NCI-H1105 (cell line): Measurements from ENCODE around the gene USP9Y.
"Not testable (repeated sequence)": the region's sequence is repeated elsewhere in the genome, so short reads cannot be mapped to it uniquely, and the experiment has no call there.

Experiments used
- DNase-seq: peaks from one replicate; lab custom pipeline; 2025; lab: John Stamatoyannopoulos, UW

Gene USP9Y, protein sequence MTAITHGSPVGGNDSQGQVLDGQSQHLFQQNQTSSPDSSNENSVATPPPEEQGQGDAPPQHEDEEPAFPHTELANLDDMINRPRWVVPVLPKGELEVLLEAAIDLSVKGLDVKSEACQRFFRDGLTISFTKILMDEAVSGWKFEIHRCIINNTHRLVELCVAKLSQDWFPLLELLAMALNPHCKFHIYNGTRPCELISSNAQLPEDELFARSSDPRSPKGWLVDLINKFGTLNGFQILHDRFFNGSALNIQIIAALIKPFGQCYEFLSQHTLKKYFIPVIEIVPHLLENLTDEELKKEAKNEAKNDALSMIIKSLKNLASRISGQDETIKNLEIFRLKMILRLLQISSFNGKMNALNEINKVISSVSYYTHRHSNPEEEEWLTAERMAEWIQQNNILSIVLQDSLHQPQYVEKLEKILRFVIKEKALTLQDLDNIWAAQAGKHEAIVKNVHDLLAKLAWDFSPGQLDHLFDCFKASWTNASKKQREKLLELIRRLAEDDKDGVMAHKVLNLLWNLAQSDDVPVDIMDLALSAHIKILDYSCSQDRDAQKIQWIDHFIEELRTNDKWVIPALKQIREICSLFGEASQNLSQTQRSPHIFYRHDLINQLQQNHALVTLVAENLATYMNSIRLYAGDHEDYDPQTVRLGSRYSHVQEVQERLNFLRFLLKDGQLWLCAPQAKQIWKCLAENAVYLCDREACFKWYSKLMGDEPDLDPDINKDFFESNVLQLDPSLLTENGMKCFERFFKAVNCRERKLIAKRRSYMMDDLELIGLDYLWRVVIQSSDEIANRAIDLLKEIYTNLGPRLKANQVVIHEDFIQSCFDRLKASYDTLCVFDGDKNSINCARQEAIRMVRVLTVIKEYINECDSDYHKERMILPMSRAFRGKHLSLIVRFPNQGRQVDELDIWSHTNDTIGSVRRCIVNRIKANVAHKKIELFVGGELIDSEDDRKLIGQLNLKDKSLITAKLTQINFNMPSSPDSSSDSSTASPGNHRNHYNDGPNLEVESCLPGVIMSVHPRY (N-terminal part only)

DNA sequence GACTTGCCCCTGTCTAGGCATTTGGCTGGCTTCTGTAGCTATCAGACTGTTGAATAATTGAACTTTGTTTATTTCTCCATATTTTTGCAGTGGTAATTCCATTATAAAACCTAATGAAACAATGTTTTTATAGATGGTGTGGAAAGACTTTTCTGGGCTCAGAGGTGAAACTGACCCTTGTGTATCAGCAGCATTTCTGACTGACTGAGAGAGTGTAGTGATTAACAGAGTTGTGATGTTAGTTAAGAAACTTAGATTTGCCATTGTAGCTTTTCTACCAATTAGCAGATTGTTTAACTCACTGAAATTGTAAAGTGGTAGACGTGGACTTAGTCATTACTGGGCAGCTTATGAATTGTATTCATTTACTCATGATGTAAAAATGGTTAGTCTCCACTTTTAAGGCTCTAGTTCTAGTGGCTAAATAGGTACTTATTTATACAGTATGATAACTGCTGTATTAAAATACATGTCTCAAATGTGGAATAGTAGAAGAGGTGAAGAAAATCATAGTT, at the start of gene USP9Y:
Gene USP9Y, plus strand, starts transcription at position 51 of the 515 bp plus-strand sequence. CDS start 8,217 bp downstream, outside the sequence.
- no peak for DNase-seq

DNA sequence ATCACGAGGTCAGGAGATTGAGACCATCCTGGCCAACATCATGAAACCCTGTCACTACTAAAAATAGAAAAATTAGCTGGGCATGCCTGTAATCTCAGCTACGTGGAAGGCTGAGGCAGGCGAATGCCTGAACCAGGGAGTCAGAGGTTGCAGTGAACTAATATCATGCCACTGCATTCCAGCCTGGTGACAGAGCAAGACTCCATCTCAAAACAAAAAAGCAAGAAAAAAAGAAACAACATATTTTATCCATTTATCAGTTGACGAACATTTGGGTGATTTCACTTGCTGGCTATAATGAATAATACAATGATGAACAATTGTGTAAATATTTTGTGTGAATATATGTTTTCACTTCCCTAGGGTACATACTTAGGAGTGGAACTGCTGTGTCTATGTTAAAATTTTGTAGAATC, 49.4 kb upstream of the USP9Y start:
- DNase-seq: no peak

DNA sequence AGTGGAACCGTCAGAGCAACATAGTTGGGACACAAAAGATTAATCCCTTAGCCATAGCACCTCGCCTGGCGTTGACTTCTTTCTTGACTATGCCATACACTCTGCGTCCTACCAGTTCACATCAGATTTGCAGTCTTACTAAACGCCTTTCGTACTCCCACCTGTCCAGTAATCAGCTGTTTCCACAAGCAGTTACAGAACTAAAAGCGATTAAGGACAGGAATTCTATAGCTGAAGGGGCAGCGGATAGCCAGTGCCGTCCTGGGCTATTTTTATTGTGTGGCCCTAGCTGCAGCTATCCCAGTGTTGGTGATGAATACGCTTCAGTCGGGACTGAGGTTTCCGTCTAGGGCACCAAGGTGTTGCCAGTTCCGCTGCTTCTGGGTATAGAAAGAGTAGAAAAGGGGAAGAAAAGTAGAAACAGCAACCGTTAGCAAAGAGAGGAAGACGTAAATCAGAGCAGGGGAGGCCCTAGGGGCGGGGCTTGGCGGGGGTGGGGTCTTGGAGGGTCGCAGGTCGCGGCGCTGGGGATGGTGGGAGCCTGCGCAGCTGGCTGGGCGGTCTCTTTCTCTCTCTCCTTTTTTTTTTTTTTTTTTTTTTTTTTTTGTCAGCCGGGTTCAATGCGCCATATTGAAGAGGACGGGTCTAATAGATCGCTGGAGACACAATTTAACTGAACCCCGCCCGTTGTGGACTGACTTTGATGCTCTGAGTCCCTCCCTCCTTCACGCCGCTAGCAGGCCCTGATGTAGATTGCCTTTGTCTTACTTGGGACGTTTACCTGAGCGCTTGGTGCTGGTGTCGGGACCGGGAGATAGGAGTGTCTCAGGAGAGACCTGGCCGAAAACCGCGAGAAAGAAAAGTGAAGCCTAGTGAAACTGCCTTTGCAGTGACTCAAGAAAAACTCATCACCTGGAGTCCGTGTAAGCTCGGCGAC, 39.0 kb upstream of the USP9Y start:
- DNase-seq: no peak

DNA sequence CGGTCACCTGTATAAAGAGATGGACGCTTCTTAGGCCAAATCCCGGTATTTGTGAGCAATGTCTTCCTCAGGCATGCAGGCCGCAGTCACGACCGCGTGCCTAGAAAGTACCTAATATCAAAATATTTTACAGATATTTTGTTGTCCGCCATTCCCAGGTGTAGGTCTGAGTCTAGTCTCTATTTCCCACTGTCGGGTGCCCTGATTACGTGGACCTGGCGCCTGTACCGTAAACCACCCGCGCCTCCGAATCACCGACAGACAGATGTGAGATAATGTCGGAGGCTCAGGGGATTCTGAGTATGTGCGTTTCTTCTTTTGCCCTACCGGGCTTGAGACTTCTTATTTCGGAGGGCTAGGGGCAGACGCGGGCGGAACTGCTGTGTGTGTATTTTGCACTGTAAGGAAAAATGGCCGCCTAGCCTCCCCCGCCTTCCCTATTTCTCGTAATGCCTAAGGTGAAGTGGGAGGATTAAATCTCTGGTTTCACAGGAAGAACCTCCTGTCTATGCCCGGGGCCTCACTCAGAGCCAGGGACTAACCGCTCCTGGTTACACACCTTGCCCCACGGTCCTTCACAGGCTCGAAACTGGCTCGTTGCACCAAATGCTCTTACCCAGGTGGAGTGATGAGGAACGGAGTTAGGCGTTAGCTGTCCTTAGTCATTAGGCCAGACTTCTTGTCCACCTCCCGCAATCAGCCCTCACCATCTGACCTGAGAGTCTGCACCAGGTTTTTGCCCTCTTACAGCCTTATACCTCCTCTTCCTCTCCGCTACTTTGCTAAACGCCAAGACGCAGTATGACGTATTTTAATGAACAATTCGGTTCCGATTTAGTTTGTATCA, 38.1 kb upstream of the USP9Y start:
- no peak for DNase-seq

DNA sequence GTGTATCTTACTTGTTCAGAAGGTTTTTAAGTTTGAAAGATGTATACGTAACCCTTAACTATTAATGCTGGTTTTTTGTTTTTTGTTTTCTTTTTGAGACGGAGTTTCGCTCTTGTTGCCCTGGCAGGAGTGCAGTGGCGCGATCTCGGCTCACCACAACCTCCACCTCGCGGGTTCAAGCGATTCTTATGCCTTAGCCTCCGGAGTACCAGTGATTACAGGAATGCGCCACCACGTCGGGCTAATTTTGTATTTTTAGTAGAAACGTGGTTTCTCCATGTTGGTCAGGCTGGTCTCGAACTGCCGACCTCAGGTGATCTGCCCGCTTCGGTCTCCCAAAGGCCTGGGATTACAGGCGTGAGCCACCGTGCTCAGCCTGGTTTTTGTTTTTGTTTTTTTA, 37.2 kb upstream of the USP9Y start:
- not testable (repeated sequence) for DNase-seq

DNA sequence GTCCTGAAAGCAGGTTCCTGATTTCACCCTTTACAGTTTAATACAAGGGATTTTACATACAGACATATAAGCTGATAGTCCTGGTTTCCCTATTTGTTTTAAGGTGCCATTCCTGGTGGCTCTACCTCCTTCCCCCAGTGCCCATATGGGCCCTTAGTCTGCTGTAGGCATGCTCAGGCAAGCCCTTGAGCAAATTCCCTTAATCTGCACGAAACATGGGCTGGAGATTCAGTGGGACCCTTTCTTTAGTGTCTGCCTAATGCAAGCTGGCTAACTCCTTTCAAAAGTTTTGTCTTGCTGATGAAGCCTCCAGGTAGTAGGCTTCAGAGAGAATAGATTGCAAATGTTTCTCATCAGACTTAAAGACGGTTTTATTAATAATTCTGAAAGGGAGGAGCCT, 22.9 kb upstream of the USP9Y start:
- no peak for DNase-seq

DNA sequence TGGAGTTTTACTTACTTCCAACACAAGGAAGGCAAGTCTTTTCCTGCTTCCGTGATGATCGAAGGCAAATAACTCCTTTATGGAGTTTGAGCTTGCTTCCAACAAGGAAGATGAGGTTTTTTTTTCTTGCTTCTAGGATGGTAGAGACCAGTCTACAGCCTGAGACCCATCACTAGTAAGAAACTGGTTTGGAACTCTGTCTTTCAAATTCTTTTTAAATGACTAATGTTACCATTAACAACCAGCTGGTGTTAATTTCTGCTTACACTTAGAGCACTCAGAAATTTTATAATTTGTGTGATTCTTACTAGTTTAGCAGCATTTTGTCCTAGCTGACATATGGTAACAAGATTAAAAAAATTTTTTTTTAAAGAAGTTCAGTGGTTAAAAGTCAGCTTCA, 19.5 kb upstream of the USP9Y start:
- DNase-seq: no peak

DNA sequence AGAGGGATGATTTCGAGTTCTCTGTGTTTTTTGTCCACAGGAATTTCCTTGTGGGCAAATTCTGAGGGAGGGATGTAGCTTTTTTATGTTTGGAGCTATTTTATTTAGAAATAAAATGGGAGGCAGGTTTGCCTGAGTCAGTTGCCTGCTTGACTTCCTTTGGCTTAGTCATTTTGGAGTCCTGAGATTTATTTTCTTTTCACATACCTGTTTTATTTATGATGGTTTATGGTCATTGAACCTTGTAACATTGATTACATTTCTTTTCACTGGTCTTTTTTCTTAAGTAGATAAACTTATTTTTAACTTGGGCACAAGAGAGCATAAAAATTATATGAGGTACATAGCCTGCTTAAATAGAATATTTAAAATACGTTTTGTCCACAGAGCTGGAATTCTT, 12.7 kb upstream of the USP9Y start:
- DNase-seq: no peak

DNA sequence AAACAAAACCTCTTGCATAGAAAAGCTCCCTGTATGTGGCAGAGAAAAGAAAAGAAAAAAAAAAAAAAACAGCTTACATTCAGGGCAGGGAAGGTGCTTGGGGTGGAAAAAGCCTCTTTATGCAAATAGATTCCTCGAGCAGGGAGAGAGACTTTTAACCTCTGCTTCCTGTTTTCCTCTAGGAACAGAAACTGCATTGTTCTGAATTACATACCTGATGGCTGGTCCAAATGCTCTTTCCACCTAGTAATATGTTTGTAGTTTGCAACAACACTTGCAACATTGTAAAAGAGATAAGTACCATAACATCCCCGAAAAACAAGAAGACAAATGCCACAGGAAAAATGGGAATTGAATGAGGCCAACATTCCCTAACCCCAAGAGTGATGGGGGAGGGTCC, 944 bp upstream of the USP9Y start:
- no peak for DNase-seq

DNA sequence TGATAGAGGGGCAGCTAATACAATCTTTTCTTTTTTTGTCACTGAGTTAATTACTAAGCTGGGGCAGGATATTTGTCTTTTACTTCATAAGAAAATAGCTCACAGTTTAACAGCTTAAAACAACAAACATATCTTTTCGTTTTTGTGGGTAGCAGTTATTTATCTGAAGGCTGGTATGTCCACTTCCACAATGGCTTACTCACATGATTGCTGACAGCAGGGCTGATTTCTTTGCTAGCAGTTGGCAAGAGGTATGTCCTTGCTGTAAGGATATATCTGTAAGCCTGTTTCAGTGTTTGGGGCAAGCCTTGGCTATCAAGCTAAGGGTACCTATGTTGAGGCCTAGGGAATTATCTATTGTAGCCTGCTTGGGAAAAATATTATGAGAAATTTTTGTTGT, 1.1 kb downstream of the USP9Y start:
- DNase-seq: no peak

DNA sequence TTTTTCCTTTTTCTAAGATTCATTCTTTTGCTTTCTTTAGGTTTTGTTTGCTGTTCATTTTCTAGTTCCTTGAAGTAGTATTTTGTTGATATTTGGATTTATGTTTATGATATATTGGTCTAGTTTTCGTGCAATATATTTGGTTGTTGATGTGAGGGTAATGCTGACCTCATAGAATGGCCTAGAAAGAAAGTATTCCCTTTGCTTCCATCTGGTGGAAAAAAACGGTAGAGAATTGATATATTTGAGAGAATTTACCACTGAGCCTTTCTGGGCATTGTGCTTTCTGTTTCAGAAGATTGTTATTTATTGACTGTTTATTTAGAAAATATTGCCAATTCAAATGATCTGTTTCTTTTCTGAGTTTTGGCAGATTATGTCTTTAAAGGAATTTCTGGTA, 9.4 kb downstream of the USP9Y start:
- DNase-seq: no peak

DNA sequence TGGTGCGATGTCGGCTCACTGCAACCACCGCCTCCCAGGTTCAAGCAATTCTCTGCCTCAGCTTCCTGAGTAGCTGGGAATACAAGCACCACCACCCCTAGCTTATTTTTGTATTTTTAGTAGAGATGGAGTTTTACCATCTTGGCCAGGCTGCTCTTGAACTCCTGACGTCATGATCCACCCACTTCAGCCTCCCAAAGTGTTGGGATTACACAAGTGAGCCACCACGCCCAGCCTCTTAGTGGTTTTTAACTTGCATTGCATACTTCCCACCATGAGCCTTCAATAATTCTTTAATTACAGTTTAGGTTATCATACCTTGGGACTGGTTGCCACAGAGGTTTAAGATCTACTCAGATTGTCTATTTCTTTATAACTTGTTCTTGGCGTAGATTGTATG, 14.3 kb downstream of the USP9Y start:
- DNase-seq: no peak

DNA sequence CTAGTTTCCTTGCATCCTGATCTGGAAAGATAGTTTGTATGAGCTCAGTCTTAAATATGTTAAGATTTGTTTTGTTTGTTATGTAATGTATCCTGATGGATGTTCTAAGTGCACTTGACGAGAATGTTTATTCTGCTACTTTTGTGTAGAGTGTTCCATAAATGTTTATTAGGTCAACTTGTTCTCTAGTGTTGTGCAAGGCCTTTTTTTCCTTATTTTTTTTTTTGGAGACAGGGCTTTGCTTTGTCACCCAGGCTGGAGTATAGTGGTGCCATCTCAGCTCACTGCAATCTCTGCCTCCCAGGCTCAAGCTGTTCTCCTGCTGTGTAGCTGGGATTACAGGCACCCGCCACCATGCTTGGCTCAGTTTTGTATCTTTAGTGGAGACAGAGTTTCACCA, 28.7 kb downstream of the USP9Y start:
- DNase-seq: no peak

DNA sequence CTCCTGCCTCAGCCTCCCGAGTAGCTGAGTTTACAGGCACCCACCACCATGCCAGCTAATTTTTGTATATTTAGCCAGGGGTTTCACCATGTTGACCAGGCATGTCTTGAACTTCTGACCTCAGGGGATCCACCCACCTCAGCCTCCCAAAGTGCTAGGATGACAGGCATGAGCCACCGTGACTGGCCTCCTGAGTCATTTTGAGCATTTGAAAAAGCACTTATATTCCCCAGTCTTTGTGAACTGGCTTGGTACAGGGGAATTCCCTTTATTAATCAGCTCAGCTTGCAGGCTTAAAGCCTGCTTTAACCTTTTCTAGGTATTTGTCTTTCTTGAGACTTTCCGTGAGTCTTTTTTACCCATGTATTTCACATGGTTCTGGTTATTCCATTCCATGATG, 32.6 kb downstream of the USP9Y start:
- no peak for DNase-seq

DNA sequence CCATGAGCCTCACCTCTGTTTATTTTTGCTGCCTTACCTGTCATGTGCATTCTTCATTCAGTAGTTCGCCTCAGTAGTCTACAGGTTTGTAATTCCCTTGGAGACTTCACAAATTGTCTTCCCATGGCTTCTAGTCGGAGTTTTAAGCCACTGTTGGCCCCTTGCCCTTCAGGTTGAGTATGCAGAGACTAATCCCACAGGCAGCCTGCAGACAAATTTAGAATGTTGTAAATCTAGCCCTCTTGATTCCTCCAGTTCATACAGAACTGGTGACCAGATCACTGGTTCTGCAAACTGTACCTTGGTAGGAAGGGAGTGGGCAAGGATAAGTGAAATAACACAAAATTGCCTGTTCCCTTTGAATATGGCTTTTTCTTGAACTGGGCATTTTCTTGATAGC, 33.0 kb downstream of the USP9Y start:
- DNase-seq: no peak

DNA sequence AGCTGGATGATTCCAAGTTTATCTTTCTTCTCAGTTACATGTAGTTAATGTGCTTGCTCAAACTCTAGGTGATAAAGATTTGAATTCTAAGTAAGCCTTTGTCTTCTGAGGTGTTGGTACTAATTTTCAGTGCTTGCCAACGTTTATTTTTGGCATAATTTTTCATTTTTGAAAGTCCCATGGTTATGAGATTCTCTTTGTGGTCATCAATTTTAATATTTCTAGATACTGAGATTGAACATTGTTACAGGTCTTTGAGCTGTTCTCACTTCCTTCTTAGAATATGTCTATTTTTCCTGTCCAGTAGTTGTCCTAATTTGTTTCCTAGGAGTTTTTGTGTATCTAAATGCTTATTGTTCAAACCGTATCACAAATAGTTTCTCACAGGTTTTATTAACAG, 40.4 kb downstream of the USP9Y start:
- DNase-seq: no peak

DNA sequence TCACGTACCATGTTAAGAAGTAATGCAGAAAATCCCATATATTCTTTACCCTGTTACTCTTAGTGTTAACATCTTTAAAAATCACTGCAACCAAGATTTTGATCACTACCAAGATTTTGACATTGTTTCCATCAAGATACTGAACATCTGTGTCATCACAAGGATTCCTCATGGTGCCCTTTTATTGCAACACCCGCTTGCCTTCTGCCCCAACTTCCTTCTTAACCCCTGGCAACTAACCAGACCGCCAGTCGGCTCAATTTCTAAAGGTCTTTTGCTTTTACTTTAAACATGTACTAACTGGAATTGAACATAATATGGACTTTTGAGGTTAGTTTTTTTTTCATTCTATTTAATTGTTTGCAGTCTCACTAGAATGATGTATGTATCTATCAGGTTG, 41.7 kb downstream of the USP9Y start:
- DNase-seq: no peak

DNA sequence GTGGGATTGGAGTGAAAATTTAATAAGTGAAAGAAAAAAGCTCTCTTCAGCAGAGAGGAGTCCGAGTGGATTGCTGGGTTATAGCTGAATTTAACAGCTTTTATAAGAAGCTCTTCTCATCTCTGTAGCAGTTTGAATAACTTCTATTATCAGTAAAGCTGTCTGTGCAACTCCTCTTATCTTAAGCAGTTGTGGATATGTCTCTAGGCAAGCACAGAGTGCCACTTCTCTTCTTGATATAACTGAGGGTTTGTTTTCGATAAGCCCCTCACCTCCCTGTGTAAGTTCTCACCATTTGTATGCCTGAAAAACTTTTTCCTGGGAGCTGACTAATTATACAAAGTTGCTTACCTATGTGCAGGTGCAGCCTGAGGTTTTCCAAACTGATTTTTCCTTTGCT, 43.1 kb downstream of the USP9Y start:
- no peak for DNase-seq

DNA sequence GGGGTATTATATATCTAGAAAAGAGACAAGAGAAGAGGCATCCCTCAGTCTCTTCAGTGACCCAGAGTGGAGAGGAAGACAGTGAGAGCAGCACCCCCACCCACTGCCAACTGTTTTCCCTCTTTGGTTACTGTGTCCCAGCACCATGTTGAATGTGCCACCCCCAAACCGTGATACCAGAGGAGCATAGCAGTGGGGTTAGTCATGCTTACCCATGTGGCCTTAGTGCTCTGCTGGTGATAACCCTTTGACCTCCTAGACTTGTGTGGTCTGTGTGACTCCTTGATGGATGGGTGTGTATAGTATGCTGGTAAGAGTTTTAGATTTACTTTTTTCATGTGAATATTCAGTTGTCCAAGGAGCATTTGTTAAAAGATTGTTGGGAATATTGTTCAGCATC, 48.3 kb downstream of the USP9Y start:
- no peak for DNase-seq

DNA sequence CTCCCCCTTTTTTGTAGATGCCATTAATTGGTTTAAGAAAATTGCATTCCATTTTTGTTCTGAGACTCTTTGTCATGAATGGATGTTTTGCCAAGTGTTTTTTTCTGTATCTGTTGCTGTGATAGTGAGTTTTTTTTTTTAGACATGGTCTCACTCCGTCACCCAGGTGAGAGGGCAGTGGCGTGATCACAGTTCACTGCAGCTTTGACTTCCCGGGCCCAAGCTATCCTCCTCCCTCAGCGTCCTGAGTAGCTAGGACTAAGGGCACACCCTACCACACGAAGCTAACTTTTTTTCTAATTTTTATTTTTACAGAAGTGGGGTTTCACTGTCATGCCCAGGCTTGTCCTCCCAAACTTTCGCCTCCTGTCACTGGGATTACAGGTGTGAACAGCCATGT, 51.8 kb downstream of the USP9Y start:
- no peak for DNase-seq

DNA sequence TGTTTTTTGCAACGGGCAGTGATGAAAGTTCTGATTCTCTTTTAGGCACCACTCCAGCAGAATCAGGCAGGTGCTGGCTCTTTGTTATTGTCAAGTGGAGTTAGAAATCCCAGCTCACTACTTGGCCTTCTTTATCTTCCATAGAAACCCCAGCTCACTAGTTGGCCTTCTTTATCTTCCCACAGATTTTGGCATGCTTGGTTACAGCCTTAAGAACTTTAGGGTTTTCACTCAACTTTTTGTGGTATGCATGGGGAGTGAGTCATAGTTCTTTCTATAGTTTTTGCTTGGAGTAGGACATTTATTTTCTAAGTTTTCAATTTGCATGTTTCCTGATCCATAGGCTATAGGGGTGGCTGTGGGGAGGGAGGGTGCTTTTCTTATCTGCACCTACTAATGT, 55.0 kb downstream of the USP9Y start:
- no peak for DNase-seq
